NCI-H2227 (cell line): ENCODE results near the gene GPR176.

ENCODE experiments used
- DNase-seq: peaks from one replicate; lab custom pipeline; 2025; ENCODE audit not compliant: unreplicated experiment; lab: John Stamatoyannopoulos, UW

Gene GPR176, protein sequence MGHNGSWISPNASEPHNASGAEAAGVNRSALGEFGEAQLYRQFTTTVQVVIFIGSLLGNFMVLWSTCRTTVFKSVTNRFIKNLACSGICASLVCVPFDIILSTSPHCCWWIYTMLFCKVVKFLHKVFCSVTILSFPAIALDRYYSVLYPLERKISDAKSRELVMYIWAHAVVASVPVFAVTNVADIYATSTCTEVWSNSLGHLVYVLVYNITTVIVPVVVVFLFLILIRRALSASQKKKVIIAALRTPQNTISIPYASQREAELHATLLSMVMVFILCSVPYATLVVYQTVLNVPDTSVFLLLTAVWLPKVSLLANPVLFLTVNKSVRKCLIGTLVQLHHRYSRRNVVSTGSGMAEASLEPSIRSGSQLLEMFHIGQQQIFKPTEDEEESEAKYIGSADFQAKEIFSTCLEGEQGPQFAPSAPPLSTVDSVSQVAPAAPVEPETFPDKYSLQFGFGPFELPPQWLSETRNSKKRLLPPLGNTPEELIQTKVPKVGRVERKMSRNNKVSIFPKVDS

GRCh38 chr15:39919748-39920509 is at the start of gene GPR176:
GPR176 (minus strand) TSS chr15:39920266; CDS start chr15:39920026, 240 bp downstream.
- peak; percentile 60 for DNase-seq

- no peak for DNase-seq
These were observed 48.9 kb upstream of the GPR176 start for GRCh38 chr15:39969002-39969394.

GRCh38 chr15:39968273-39969001 is 48.4 kb upstream of the GPR176 start:
- no peak for DNase-seq

- no peak for DNase-seq
These were observed 46.5 kb upstream of the GPR176 start for GRCh38 chr15:39966521-39966920.

DNA sequence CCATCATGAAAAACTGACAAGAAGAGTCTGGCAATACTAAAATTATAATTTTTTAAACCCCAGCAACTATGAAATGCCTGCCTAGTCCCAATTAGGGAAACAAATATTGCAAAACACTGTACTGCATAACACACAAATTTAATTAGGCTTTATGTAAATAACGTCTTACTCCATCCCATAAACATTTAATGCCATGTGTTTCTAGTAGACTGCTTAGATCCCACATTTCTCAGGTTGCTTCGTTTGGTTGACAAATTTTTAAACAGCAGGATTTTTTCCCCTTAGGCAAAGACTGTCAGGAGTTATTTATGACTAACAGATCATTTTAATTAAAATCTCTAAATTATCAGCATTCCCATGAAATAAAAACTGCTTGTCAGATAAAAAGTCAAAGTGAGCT is 43.7 kb upstream of the GPR176 start:
- no peak for DNase-seq

DNA sequence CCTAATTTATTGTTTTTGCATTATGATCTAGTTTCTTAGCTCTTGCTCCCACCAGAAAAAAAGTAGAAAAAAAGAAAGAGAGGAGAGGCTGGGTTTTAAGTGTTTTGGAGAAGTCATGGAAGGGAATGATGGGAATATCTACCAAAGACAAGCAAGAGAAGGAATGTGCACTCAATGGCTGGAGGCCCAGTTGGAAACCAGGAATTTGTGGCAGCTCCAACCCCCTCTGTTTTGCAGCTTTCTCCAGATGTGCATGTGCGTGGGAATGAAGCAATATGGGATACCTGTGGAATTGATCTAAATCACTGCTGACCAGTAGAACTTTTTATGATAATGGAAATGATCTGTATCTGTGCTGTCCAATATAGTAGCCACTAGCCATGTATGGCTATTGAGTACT is 41.0 kb upstream of the GPR176 start:
- no peak for DNase-seq

DNA sequence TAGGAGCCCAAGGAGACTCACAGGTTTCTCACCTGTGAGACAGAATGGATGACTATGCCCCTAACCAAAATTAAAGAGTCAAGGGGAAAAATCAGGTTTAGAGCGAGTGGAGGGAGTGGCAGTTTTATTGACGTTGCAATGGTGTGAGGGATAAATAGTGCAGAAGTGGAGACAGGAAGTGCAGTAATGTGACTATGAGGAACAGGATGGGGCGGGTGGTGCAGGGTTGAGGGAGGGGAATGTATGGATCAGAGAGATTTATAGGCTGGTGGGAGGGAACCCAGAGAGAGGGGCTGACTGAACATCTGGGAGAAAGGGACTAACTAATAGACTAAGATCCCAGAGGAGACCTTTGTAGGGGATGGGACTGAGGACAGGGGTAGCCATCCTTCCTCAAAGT is 40.3 kb upstream of the GPR176 start:
- DNase-seq: no peak

DNA sequence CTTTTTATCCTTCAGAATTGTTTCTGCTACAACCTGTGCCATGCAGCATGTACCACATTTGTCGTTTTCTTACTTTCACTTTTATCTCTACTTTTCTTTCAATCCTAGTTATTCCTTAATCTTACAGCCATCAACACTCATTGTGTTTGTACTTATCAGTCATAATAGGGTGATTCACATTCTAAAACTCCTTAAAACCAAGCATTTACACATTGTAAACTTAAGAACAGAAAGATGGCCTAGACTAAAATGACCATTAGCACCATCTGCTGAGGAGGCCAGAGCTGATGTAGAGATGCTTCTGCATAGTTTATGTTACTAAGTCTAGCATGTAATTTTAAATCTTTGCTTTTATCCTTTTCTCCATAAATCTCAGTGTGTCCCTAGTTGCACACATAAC is 39.3 kb upstream of the GPR176 start:
- DNase-seq: no peak

DNA sequence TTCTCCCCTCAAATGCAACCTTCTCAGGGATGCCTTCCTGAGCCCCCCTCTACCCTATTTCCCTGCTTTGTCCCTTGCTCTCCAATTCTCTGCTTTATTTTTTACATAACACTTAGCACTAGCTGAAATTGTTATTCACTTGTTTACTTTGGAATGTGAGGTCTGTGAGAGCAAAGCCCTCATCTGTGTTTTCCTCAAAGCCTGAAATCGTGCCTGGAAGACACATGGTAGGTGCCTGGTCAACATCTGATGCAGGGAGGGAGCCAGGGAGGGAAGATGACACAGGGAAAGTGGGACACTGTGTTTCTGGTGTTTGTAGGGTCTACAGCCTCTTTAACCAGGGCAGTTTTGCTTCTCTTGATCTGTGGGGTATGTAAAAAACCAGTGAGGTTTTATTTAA is 37.4 kb upstream of the GPR176 start:
- DNase-seq: no peak

- no peak for DNase-seq
These were observed 33.5 kb upstream of the GPR176 start for GRCh38 chr15:39953521-39953920.

DNA sequence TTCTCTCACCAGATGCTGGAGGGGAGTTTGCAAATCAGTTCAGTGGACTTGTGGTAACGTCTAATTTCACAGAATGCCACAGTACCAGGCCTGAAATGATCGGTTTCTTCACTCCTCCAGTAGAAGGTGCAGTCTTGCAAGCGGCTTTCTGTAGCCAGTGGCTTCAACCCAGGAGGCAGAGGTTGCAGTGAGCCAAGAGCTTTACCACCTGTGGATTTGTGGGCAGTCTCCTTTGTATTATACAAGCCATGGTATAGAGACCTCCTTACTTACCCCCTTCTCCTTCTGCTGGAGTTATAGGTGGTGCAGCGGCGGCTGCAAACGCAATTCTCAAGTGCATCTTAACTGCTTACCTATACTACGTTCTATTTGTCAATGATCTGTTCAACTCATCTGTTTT is 31.5 kb upstream of the GPR176 start:
- DNase-seq: no peak

DNA sequence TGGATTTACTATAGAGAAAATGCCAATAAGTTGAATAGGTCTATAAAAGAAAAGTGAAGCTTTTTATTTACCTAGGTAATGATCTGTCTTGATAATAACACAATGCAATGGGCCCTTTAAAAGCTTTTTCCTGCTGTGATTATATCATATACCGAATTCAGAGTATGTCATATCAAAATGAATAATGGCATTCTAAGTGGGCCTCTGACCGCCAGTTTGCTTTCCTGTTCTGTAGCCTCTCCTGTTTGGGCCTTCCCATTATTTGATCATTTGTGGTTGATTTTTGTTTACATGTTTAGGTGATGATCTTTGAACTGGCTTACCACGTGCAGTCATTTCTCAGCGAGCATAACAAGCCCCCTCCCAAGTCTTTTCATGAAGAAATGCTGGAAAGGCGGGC is 28.8 kb upstream of the GPR176 start:
- DNase-seq: peak; percentile 83

- DNase-seq: no peak
These were observed 27.5 kb upstream of the GPR176 start for GRCh38 chr15:39947401-39948197.

DNA sequence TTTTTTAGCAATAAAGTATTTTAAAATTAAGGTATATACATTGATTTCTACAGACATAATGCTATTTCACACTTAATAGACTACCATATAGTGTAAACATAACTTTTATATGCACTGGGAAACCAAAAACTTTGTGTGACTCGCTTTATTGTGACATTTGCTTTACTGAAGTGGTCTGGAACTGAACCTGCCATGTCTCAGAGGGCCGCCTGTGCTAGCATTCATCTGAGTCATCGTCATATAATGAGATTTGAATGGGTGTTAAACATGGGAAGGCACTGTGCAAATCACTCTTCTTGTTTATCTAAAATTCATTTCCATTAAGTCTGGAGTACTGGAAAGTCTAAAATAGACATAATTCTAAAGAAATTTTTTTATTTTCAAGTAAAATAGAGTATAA is 26.8 kb upstream of the GPR176 start:
- no peak for DNase-seq

GRCh38 chr15:39944726-39945125 is 24.7 kb upstream of the GPR176 start:
- DNase-seq: no peak

- no peak for DNase-seq
These were observed 22.7 kb upstream of the GPR176 start for GRCh38 chr15:39942753-39943150.

- no peak for DNase-seq
These were observed 22.2 kb upstream of the GPR176 start for GRCh38 chr15:39942101-39942752.

DNA sequence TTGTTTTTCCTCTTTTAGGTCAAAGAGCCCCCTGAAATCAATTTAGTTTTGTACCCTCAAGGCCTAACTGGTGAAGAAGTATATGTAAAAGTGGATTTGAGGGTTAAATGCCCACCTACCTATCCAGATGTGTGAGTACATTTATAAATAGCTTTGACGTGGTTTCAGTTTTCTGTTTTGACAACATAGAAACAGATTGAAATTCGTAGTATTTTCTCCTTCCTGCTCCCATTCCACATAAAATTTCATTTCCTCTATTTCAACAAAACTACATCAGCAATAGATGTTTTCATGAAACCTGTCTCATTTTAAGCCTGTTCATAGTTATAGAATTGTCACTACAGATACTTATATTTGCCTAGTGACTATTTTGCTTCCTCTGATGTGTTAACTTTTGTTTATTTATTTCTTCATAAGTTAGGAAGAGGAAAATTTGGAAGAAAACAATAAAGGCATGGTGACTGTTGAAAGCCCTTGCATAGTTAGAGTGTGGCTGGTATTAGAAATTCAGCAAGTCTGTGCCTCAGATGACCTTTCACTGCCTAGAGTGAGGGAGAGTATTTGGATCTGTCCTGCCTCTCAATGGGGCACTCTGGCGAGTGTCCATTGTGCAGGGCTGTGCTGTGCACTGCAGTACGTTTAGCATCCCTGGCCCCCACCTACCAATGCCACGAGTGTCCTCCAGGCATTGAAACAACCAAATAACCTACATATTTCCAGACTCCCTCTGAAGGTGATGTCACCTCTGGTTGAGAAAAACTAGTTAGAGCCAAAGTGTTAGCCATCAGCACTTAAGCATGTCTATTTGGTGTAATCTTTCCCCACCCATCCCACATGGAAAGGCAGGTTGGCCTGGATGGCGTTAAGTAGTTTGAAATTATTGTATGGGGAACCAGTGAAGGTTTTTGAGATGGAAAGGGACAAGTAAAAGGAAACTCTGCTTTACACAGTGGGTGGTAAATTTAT is 19.7 kb upstream of the GPR176 start:
- DNase-seq: no peak

DNA sequence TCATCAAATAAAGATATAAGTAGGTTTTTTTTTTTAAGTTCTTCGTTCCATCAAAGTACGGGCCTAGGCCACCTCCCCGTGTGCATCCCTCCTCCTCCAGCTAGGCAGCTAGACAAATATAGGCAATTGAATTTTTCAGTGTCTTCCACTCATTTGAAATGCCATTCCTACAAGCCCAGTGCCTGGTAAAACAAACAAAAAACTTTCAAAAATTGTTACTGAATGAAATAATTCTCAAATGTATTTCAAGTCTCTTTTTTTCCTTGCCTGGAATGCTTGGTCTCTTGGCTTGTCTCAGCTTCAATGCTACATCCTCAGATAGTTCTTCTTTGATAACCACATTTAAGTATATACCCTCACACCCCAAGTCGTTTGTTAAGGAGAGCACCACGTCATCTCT is 17.6 kb upstream of the GPR176 start:
- DNase-seq: no peak
